GM10847 (cell line): ENCODE results near the gene NBPF4.
"Not testable (repeated sequence)": the region's sequence is repeated elsewhere in the genome, so short reads cannot be mapped to it uniquely, and the experiment has no call there.

Experiments
- POLR2A ChIP-seq: IDR thresholded peaks from 2 replicates; pipeline ENCODE4 v1.6.1; 2011; ENCODE audit not compliant: insufficient read length; ENCODE audit errors: extremely low read depth

The NBPF4 gene, protein sequence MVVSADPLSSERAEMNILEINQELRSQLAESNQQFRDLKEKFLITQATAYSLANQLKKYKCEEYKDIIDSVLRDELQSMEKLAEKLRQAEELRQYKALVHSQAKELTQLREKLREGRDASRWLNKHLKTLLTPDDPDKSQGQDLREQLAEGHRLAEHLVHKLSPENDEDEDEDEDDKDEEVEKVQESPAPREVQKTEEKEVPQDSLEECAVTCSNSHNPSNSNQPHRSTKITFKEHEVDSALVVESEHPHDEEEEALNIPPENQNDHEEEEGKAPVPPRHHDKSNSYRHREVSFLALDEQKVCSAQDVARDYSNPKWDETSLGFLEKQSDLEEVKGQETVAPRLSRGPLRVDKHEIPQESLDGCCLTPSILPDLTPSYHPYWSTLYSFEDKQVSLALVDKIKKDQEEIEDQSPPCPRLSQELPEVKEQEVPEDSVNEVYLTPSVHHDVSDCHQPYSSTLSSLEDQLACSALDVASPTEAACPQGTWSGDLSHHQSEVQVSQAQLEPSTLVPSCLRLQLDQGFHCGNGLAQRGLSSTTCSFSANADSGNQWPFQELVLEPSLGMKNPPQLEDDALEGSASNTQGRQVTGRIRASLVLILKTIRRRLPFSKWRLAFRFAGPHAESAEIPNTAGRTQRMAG

GRCh38 chr1:108243976-108244375, at the start of gene NBPF4:
Gene NBPF4 (minus strand): TSS chr1:108244076. CDS start chr1:108243761, 315 bp downstream.
- not testable (repeated sequence) for TF ChIP-seq POLR2A

DNA sequence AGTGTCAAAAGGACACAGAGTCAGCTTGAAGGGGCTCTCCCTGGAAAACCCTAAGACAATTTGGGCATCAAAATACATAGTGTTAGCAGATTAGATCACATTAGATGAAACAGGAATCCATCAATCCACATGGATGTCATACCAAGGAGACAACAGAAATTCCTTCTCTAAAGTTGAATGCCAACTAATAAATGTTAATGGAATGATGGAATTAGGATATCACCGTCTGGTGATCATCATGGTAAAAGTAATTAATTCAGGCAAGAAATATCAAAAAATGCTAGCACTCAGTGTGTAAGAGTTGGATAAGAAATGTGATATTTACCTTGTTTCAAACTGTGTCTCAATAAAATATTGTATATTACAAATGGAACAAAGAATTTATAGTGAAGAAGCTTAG, 32.9 kb downstream of the NBPF4 start:
- no peak for TF ChIP-seq POLR2A

GRCh38 chr1:108209456-108210108, 34.3 kb downstream of the NBPF4 start:
- no peak for TF ChIP-seq POLR2A

DNA sequence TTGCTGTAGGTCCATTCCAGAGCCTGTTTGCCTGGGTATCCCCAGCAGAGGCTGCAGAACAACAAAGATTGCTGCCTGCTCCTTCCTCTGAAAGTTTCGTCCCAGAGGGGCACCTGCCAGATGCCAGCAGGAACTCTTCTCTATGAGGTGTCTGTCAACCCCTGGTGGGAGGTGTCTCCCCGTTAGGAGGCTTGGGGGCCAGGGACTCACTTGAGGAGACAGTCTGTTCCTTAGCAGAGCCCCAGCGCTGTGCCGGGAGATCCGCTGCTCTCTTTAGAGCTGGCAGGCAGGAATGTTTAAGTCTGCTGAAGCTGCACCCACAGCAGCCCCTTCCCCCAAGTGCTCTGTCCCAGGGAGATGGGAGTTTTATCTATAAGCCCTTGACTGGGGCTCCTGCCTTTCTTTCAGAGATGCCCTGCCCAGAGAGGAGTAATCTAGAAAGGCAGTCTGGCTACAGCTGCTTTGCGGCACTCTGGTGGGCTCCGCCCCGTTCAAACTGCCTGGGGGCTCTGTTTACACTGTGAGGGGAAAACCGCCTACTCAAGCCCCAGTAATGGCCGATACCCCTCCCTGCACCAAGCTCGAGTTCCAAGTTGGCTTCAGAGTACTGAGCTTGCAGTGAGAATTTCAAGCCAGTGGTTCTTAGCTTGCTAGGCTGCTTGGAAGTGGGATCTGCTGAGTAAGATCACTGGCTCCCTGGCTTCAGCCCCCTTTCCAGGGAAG, 35.0 kb downstream of the NBPF4 start:
- TF ChIP-seq POLR2A = no peak

GRCh38 chr1:108201687-108202086, 42.2 kb downstream of the NBPF4 start:
- TF ChIP-seq POLR2A = no peak

GRCh38 chr1:108200687-108201051, 43.2 kb downstream of the NBPF4 start:
- no peak for TF ChIP-seq POLR2A

DNA sequence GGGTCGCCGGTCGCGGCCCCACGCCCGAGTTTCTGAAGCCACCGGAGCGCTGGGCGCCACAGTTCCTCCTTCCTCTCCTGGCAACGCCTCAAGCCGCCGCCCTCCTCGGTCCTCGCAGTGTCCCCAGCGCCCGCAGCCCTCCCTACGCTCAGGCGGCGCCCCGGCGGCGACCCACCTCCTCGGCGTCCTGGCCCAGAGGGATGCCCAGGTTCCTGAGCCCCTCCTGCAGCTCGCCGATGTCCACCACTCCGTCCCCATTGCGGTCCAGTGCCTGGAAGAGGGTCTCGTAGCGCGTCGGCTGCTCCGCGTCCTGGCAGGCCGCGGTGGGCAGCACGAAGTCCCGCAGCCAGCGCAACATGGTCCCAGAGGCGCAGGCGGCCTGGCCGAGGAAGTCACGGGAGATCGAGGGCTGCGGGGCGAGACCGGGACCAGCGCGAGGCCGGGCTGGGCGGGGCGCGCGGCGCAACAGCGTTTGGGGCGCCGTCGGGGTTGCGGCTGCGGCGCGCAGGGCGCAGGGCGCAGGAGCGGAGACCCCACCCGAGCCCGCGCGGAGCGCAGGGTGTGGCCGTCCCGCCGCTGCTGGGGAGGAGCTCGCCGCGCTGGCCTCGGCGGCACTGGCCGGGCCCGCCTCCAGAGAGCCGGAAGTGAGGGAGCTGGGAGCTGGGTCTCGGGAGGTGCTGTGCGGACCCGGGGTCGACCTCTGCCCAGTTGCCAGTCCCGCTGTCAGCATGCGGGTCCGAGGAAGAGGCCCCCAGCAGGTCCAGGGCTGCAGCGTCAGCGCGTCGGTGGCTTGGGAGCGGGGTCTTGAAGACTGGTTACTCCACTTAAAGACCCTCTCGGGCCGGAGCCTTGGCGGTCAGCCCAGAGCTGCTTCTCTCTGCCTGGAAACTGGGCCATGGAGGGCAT, 43.8 kb downstream of the NBPF4 start, which contains the start of gene SLC25A24:
Gene SLC25A24, minus strand, starts transcription at position 563 of the 906 bp plus-strand sequence. Its CDS starts 205 bp downstream, at position 358.
- no peak for TF ChIP-seq POLR2A

DNA sequence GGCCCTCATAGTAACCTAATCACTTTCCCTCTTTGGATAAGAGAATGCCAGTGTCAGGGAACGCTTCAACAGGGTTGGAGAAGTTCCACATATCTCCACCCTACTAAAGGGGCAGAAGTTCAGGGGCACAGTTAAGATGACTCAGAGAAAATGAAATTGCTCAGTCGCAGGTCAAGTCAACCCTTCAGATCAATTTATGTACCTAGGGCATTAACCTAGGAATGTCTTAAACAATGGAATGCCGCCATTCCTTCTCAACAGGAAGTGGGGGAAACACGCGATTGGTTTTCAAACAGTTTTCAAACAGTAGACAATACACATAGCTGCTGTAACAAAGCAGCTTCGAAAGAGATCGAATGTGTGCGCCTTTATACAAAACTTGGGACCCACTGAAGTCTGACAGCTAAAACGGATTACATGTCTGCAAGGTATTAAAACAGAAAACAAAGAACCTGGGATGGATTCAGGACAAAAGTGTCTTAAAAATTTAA, 44.6 kb downstream of the NBPF4 start:
- no peak for TF ChIP-seq POLR2A

DNA sequence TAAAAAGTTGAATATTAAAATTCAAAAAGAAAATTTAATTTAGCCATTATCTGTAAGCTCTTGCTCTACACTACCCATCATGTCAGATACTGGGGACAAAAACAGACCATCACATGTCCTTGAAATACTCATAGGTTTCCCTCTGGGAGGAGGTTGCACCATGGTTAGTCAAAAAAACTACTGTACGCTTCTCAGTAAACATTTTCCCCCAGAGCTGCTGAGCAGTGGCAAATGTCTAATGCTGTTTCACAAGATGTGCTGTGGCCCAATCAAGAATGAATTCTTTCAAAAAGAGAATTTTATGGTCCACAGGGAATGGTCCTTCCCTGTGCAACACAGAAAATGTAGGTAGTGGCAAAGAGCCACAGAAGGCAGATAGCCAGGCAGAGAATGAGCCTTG, 49.8 kb downstream of the NBPF4 start:
- no peak for TF ChIP-seq POLR2A

GRCh38 chr1:108193333-108193732, 50.5 kb downstream of the NBPF4 start:
- no peak for TF ChIP-seq POLR2A

DNA sequence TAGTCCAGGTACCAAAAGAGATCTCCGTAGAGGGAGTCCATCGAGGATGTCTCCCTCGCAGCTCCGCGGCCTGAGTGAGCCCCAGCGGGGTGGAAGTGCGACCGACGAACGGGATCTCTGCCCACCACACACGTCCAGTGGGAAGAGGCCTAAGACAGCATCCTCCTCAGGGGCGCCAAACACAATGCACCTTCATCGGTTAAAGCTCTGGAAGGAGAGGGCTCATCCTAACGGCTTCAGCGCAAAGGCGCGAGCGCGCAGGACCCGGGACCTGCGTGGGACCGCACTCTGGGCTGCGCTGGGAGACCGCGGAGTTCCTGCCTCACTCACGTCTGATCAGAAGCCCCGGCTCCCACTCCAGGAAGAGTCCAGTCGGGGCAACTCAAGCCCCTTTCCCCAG, 51.3 kb downstream of the NBPF4 start:
- TF ChIP-seq POLR2A = no peak

GRCh38 chr1:108190686-108191416, 53.0 kb downstream of the NBPF4 start:
- TF ChIP-seq POLR2A = no peak

GRCh38 chr1:108190001-108190634, 53.8 kb downstream of the NBPF4 start:
- no peak for TF ChIP-seq POLR2A
